B cell (primary cell): ENCODE data around the gene SESN3. TPM values are rescaled to one million over a fixed set of nuclear protein-coding genes. Genes with fewer than 3 reads are reported as not detected.

Source experiments
- ATAC-seq: fragments of 200-7000 bp; cut with Tn5 transposase; one replicate; pipeline ENCODE4 v1.10.0; 2021; ENCODE audit warnings: low read depth, mild to moderate bottlenecking, moderate number of reproducible peaks, moderate library complexity
- CTCF ChIA-PET: fragments of 350-600 bp; sonication (Branson Sonifier 250); formaldehyde crosslinking; loops from one replicate; lab custom pipeline; 2021; ENCODE audit warnings: antibody characterized with exemption, inconsistent platforms; lab: Charles Lee
- POLR2A ChIA-PET: fragments of 350-600 bp; sonication (Branson Sonifier 250); formaldehyde crosslinking; loops from one replicate; lab custom pipeline; 2021; ENCODE audit warnings: antibody characterized with exemption; lab: Charles Lee
- DNase-seq: peaks from one replicate; pipeline ENCODE4 v3.0.0; 2013
- H2AFZ ChIP-seq: 2 replicates; pipeline ENCODE4 v1.6.1; 2012; ENCODE audit warnings: mild to moderate bottlenecking, low read depth, low read length; ENCODE audit not compliant: insufficient read depth, poor library complexity, severe bottlenecking
- H3K27ac ChIP-seq, 2 donors: 1 replicate in 1 of 2; 2 replicates in 1 of 2; pipeline ENCODE4 v1.5.1; 2012 to 2013; ENCODE audit warnings: low read length in 2 of 2, mild to moderate bottlenecking in 2 of 2, moderate library complexity in 1 of 2
- H3K27me3 ChIP-seq, 4 experiments: fragments of 200-600 bp in 1 of 4; sonication (generic) in 1 of 4; replicated peaks in 1 of 4; 1 replicate in 2 of 4; 2 replicates in 2 of 4; pipeline versions ENCODE4 v1.6.1 to v1.7.0; 2013 to 2016; ENCODE audit warnings: low read length in 3 of 4, mild to moderate bottlenecking in 2 of 4, mixed read lengths in 1 of 4, moderate library complexity in 1 of 4; ENCODE audit not compliant: insufficient read depth in 4 of 4, control insufficient read depth in 3 of 4; ENCODE audit errors: control extremely low read depth in 1 of 4
- H3K36me3 ChIP-seq, 2 experiments: replicated peaks in 1 of 2; 1 replicate in 1 of 2; 2 replicates in 1 of 2; pipeline versions ENCODE4 v1.6.1 to v1.7.1; 2013; ENCODE audit warnings: low read length in 1 of 2; ENCODE audit not compliant: insufficient read depth in 2 of 2, control insufficient read depth in 1 of 2; ENCODE audit errors: control extremely low read depth in 1 of 2, extremely low read depth in 1 of 2
- H3K4me1 ChIP-seq, 2 donors: fragments of 200-600 bp in 1 of 2; sonication (generic) in 1 of 2; 1 replicate in 1 of 2; 2 replicates in 1 of 2; pipeline versions ENCODE4 v1.5.1 to v1.6.1; 2013 to 2017; ENCODE audit warnings: low read length in 2 of 2; ENCODE audit not compliant: control insufficient read depth in 2 of 2, insufficient read depth in 2 of 2
- H3K4me2 ChIP-seq: replicated peaks from 2 replicates; pipeline ENCODE3; 2012; ENCODE audit warnings: mild to moderate bottlenecking, low read depth, low read length; ENCODE audit not compliant: poor library complexity, severe bottlenecking
- H3K4me3 ChIP-seq, 5 experiments: fragments of 200-600 bp in 1 of 5; sonication (generic) in 1 of 5; 1 replicate in 3 of 5; 2 replicates in 2 of 5; pipeline versions ENCODE4 v1.5.1 to v1.7.0; 2011 to 2016; ENCODE audit warnings: low read length in 4 of 5, mild to moderate bottlenecking in 4 of 5, low read depth in 2 of 5, control low read depth in 1 of 5, moderate library complexity in 1 of 5; ENCODE audit not compliant: insufficient read depth in 1 of 5; ENCODE audit errors: control extremely low read depth in 1 of 5, extremely low read depth in 1 of 5
- H3K79me2 ChIP-seq: fragments of 200-600 bp; sonication (generic); one replicate; pipeline ENCODE4 v1.6.0; 2016; ENCODE audit warnings: low read length; ENCODE audit not compliant: control insufficient read depth, insufficient read depth
- H3K9ac ChIP-seq: fragments of 200-600 bp; sonication (generic); 2 replicates; pipeline ENCODE4 v1.6.1; 2017; ENCODE audit warnings: mild to moderate bottlenecking, low read length, moderate library complexity
- H3K9me3 ChIP-seq, 3 donors: one replicate each; pipeline versions ENCODE4 v1.6.1 to v1.7.1; 2013; ENCODE audit warnings: low read length in 2 of 3; ENCODE audit not compliant: control insufficient read depth in 2 of 3, insufficient read depth in 1 of 3; ENCODE audit errors: control extremely low read depth in 1 of 3
- H4K20me1 ChIP-seq: 2 replicates; pipeline ENCODE4 v1.6.0; 2012; ENCODE audit warnings: mild to moderate bottlenecking, low read length; ENCODE audit not compliant: insufficient read depth, control insufficient read depth, poor library complexity, severe bottlenecking
- H3K27ac Mint-ChIP-seq: one replicate; pipeline ENCODE4 v1.8.0; 2021; ENCODE audit warnings: mixed read lengths
- H3K27me3 Mint-ChIP-seq: one replicate; pipeline ENCODE4 v1.8.0; 2021; ENCODE audit warnings: mixed read lengths
- H3K4me1 Mint-ChIP-seq: one replicate; pipeline ENCODE4 v1.8.0; 2021; ENCODE audit warnings: mixed read lengths
- H3K4me3 Mint-ChIP-seq: one replicate; pipeline ENCODE4 v1.8.0; 2021; ENCODE audit warnings: mixed read lengths
- H3K9me3 Mint-ChIP-seq: one replicate; pipeline ENCODE4 v1.8.0; 2022; ENCODE audit warnings: mixed read lengths; ENCODE audit not compliant: insufficient read depth
- EZH2 ChIP-seq: IDR thresholded peaks from 2 replicates; pipeline ENCODE4 v1.6.1; 2012; ENCODE audit warnings: borderline replicate concordance, low read depth, mild to moderate bottlenecking, moderate library complexity, low read length; ENCODE audit not compliant: insufficient read depth, poor library complexity, severe bottlenecking
- WGBS: methylation state at CpG from one replicate; pipeline ENCODE4 v1.1.5; 2013; ENCODE audit warnings: missing lambda C conversion rate; ENCODE audit not compliant: insufficient coverage; 5-methylcytosine and 5-hydroxymethylcytosine counted together
- intact Hi-C: fragments of 100-400 bp; cut with micrococcal nuclease; formaldehyde crosslinking; loops from one replicate; pipeline ENCODE4 v1.10.0; 2022
- polyA plus RNA-seq: library from polyadenylated mRNA; depleted of rRNA; stranded (reverse); fragments of >200 nt; gene quantifications from 2 replicates; pipeline ENCODE4 v1.2.3, GENCODE V29; 2012
- total RNA-seq, 2 donors: library from RNA; stranded (reverse); fragments of 120-200 nt in 1 of 2; gene quantifications; 1 replicate in 1 of 2; 2 replicates in 1 of 2; pipeline versions ENCODE4 v1.2.3 to v1.2.4, GENCODE V29; 2013 to 2022
- TF ChIP-seq, protein P1 (sequence below): fragments of 200-600 bp; IDR thresholded peaks from one replicate; pipeline ENCODE4 v1.8.0; 2022; ENCODE audit warnings: antibody characterized with exemption, mild to moderate bottlenecking

Gene SESN3
- total and polyA plus RNA-seq, 2 donors (not counting 1 experiment from before 2014, with no cell fraction given): 10.1 to 519 TPM

DNA sequence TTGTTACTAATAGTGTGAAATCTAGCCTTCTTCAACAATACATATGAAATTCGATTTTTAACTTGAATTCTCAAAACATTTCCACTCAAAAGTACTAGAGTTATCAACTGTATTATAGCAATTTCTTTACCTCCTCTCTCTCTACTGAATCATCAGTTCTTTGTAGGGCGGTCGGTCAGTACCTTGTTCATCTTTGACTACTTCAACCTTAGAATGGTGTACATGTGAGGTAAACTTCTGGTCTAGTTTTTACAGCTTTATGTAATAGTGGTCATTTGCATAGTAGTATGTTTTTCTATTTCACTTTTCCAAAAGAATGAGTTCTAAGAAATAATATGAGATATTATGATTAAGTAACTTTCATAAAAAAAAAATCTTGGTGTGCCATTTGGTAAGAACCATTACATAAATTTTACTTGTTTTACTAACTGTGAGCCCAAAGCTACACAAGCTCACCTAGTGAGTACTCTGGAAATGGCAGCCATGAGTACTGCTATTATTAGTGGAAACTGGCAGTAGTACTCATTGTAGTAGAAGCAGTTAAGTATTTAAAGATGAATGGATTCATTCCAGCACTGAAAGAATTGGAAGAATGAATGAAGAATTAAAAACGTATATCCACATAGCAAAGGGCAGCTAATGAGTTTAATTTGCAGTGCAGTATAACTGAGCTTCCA is 30.1 kb downstream of the SESN3 start:
- H3K4me1 Mint-ChIP-seq: peaks cover 68% of the 10 kb centered on the region
- no peak overlapping the region for H3K27ac ChIP-seq

DNA sequence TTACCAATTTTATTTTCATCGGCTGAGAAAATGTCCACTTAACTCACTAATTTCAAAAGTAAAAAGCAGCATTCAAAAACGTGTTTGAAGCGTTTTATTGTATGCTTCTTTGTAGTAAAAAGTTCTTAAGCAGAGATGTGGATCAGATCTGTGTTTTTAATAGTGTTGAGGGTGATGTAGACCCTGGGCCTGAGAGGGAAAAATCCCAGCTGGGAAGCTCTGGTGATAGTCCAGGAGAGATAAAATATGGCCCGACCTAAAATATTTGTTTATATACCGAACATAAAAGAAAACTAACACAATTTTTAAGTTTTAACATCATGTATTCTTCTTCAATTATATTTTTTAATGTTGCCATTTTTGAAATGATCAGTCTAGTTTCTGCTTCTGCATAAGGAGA is 35.2 kb downstream of the SESN3 start:
- Histone ChIP-seq H2AFZ (no peak overlapping the region), H3K9me3 (no peaks in the 10 kb centered on the region), H3K4me1 (peaks cover 10 to 18% of the 10 kb centered on the region in 2 donors), H3K36me3 (peaks cover 6 to 22% of the 10 kb centered on the region in 2 experiments), H3K27me3 (no peaks in the 10 kb centered on the region), H3K27ac (no peak overlapping the region), H3K79me2 (peaks cover 47% of the 10 kb centered on the region), H4K20me1 (peaks cover 5% of the 10 kb centered on the region), H3K9ac (no peak overlapping the region), H3K4me3 (no peak overlapping the region), H3K4me2 (no peak overlapping the region)
- Mint-ChIP-seq H3K4me3 (no peak overlapping the region), H3K4me1 (peaks cover 49% of the 10 kb centered on the region), H3K27me3 (no peaks in the 10 kb centered on the region), H3K9me3 (no peaks in the 10 kb centered on the region), H3K27ac (no peak overlapping the region)
- ChIA-PET CTCF (interaction anchor here (2.2 kb wide), 1 partner anchor 509 kb away, joined by 6 read pairs; no protein-coding TSS in a partner anchor), POLR2A (no interaction called here)
- whole genome bisulfite sequencing: no CpG with 5 or more reads among the region's 5 CpGs
- intact Hi-C loops: loop anchor here (5.0 kb wide), 1 partner anchor 34 kb away; no protein-coding TSS in a partner anchor
- DNase-seq (no peak), ATAC-seq (no peak)
- TF ChIP-seq, protein P1, sequence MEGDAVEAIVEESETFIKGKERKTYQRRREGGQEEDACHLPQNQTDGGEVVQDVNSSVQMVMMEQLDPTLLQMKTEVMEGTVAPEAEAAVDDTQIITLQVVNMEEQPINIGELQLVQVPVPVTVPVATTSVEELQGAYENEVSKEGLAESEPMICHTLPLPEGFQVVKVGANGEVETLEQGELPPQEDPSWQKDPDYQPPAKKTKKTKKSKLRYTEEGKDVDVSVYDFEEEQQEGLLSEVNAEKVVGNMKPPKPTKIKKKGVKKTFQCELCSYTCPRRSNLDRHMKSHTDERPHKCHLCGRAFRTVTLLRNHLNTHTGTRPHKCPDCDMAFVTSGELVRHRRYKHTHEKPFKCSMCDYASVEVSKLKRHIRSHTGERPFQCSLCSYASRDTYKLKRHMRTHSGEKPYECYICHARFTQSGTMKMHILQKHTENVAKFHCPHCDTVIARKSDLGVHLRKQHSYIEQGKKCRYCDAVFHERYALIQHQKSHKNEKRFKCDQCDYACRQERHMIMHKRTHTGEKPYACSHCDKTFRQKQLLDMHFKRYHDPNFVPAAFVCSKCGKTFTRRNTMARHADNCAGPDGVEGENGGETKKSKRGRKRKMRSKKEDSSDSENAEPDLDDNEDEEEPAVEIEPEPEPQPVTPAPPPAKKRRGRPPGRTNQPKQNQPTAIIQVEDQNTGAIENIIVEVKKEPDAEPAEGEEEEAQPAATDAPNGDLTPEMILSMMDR: no peak
- TF ChIP-seq EZH2: no peak

More for the DNA sequence above, 30.1 kb downstream of the SESN3 start:
- no peaks in the 10 kb centered on the region for H3K27me3 Mint-ChIP-seq
- H3K27ac Mint-ChIP-seq: no peak overlapping the region
- Histone ChIP-seq H3K4me2 (no peak overlapping the region), H3K9me3 (no peaks in the 10 kb centered on the region), H3K9ac (no peak overlapping the region), H3K4me3 (no peak overlapping the region), H4K20me1 (peaks cover 12% of the 10 kb centered on the region), H2AFZ (no peak overlapping the region), H3K36me3 (peaks cover 0 to 5% of the 10 kb centered on the region in 2 experiments), H3K4me1 (peaks cover 10 to 18% of the 10 kb centered on the region in 2 donors), H3K79me2 (peaks cover 84% of the 10 kb centered on the region), H3K27me3 (no peaks in the 10 kb centered on the region)
- ChIA-PET POLR2A (no interaction called here), CTCF (interaction anchor here (1.0 to 2.9 kb wide), 4 partner anchors 49 to 509 kb away, joined by 3 to 19 read pairs (median 4); no protein-coding TSS in a partner anchor)
- H3K9me3 Mint-ChIP-seq: no peaks in the 10 kb centered on the region
- intact Hi-C loops: no loop called here
- no peak for DNase-seq
- no peak overlapping the region for H3K4me3 Mint-ChIP-seq
- no CpG with 5 or more reads among the region's 4 CpGs for WGBS
- TF ChIP-seq, protein P1: no peak
- TF ChIP-seq EZH2: no peak
- ATAC-seq: no peak
